ENCODE results near the gene ATXN10. TPM values are rescaled to one million over a fixed set of nuclear protein-coding genes. Genes with fewer than 3 reads are reported as not detected.

Gene ATXN10
- total and polyA plus RNA-seq, 2 experiments from 2014 or later = 109 to 216 TPM

GRCh38 chr22:45763236-45763624 is 91.6 kb downstream of the ATXN10 start:
- H3K4me3 ChIP-seq = no peak overlapping the region
- H3F3A ChIP-seq (ENCODE audit: insufficient read depth) = peaks cover 7% of the 10 kb centered on the region
- H4K20me1 ChIP-seq (ENCODE audit: insufficient read depth) = no peaks in the 10 kb centered on the region
- no peak overlapping the region for H3K4me2 ChIP-seq (ENCODE audit: unreplicated experiment)
- 90 to 93% methylated on average over 6 to 10 of the region's 10 CpGs for WGBS, 2 experiments (ENCODE audit: low coverage in 1 of 2, low lambda C conversion rate in 2 of 2, missing lambda C conversion rate in 2 of 2)
- TF ChIP-seq EZH2 (IDR thresholded peaks at IDR 0.05; ENCODE audit: insufficient read depth, poor library complexity, severe bottlenecking) = no peak
- no peak for TF ChIP-seq EZH2phosphoT487 (IDR thresholded peaks at IDR 0.05; ENCODE audit: insufficient read depth, low read depth)
- H3K79me2 ChIP-seq (ENCODE audit: insufficient read depth) = peaks cover 91% of the 10 kb centered on the region
- no peak overlapping the region for H2AFZ ChIP-seq
- no peak for DNase-seq
- H3K9me3 ChIP-seq (ENCODE audit: low read depth) = no peaks in the 10 kb centered on the region
- H3K27ac ChIP-seq = no peak overlapping the region
- no peaks in the 10 kb centered on the region for H3K4me1 ChIP-seq (ENCODE audit: insufficient read depth)
- peaks cover 16% of the 10 kb centered on the region for H3K36me3 ChIP-seq (ENCODE audit: low read depth)
- in situ Hi-C loops (cut with MboI) = no loop called here
- no peaks in the 10 kb centered on the region for H3K27me3 ChIP-seq (replicated peaks; ENCODE audit: insufficient read depth)
- no peak overlapping the region for H3K9ac ChIP-seq
- H3K9me2 ChIP-seq (ENCODE audit: insufficient read depth) = no peaks in the 10 kb centered on the region

- Histone ChIP-seq H4K20me1 (ENCODE audit: insufficient read depth) (no peaks in the 10 kb centered on the region; the same call in 1 of the 2 replicates), H3K9me3 (ENCODE audit: low read depth) (no peaks in the 10 kb centered on the region), H2AFZ (no peak overlapping the region), H3K36me3 (ENCODE audit: low read depth) (peaks cover 21% of the 10 kb centered on the region), H3K27me3 (replicated peaks; ENCODE audit: insufficient read depth) (no peaks in the 10 kb centered on the region), H3K4me1 (ENCODE audit: insufficient read depth) (no peaks in the 10 kb centered on the region), H3K9me2 (ENCODE audit: insufficient read depth) (no peaks in the 10 kb centered on the region), H3K4me3 (no peak overlapping the region), H3K79me2 (ENCODE audit: insufficient read depth) (peaks cover 95% of the 10 kb centered on the region), H3K27ac (no peak overlapping the region), H3F3A (ENCODE audit: insufficient read depth) (peaks cover 9% of the 10 kb centered on the region; the same call in 1 of the 2 replicates), H3K9ac (no peak overlapping the region), H3K4me2 (ENCODE audit: unreplicated experiment) (no peak overlapping the region)
- WGBS, 2 experiments (ENCODE audit: low coverage in 1 of 2, low lambda C conversion rate in 2 of 2, missing lambda C conversion rate in 2 of 2) = 97 to 100% methylated on average over 3 of the region's 3 CpGs
- DNase-seq = no peak
- no peak for TF ChIP-seq EZH2phosphoT487 (IDR thresholded peaks at IDR 0.05; ENCODE audit: insufficient read depth, low read depth)
- no peak for TF ChIP-seq EZH2 (IDR thresholded peaks at IDR 0.05; ENCODE audit: insufficient read depth, poor library complexity, severe bottlenecking)
- in situ Hi-C loops (cut with MboI) = no loop called here
Measured at GRCh38 chr22:45768490-45768889, 96.9 kb downstream of the ATXN10 start.

- 21 to 33% methylated on average over 3 of the region's 3 CpGs for WGBS, 2 experiments (ENCODE audit: low coverage in 1 of 2, low lambda C conversion rate in 2 of 2, missing lambda C conversion rate in 2 of 2)
- Histone ChIP-seq H3K36me3 (ENCODE audit: low read depth) (peaks cover 21% of the 10 kb centered on the region), H3K79me2 (ENCODE audit: insufficient read depth) (peaks cover 98% of the 10 kb centered on the region), H3K9ac (no peak overlapping the region), H3K4me3 (no peak overlapping the region), H2AFZ (no peak overlapping the region), H3K27ac (no peak overlapping the region), H3K4me2 (ENCODE audit: unreplicated experiment) (no peak overlapping the region), H3K4me1 (ENCODE audit: insufficient read depth) (no peaks in the 10 kb centered on the region), H3K27me3 (replicated peaks; ENCODE audit: insufficient read depth) (no peaks in the 10 kb centered on the region), H3F3A (ENCODE audit: insufficient read depth) (peaks cover 9% of the 10 kb centered on the region; the same call in 1 of the 2 replicates), H3K9me3 (ENCODE audit: low read depth) (no peaks in the 10 kb centered on the region), H3K9me2 (ENCODE audit: insufficient read depth) (no peaks in the 10 kb centered on the region), H4K20me1 (ENCODE audit: insufficient read depth) (no peaks in the 10 kb centered on the region; the same call in 1 of the 2 replicates)
- TF ChIP-seq EZH2 (IDR thresholded peaks at IDR 0.05; ENCODE audit: insufficient read depth, poor library complexity, severe bottlenecking) = no peak
- no peak for TF ChIP-seq EZH2phosphoT487 (IDR thresholded peaks at IDR 0.05; ENCODE audit: insufficient read depth, low read depth)
- peak; percentile 19 for DNase-seq
- in situ Hi-C loops (cut with MboI) = no loop called here
Measured at GRCh38 chr22:45769569-45770210, 98.1 kb downstream of the ATXN10 start.

- H3K4me1 ChIP-seq (ENCODE audit: insufficient read depth) = no peaks in the 10 kb centered on the region
- no peak for DNase-seq
- H3K36me3 ChIP-seq (ENCODE audit: low read depth) = peaks cover 21% of the 10 kb centered on the region
- H3K9me2 ChIP-seq (ENCODE audit: insufficient read depth) = no peaks in the 10 kb centered on the region
- in situ Hi-C loops (cut with MboI) = no loop called here
- no peak overlapping the region for H3K27ac ChIP-seq
- no peak overlapping the region for H3K9ac ChIP-seq
- TF ChIP-seq EZH2 (IDR thresholded peaks at IDR 0.05; ENCODE audit: insufficient read depth, poor library complexity, severe bottlenecking) (no peak), EZH2phosphoT487 (IDR thresholded peaks at IDR 0.05; ENCODE audit: insufficient read depth, low read depth) (no peak)
- H3K9me3 ChIP-seq (ENCODE audit: low read depth) = no peaks in the 10 kb centered on the region
- H2AFZ ChIP-seq = no peak overlapping the region
- H3K4me2 ChIP-seq (ENCODE audit: unreplicated experiment) = no peak overlapping the region
- H3F3A ChIP-seq (ENCODE audit: insufficient read depth) = peaks cover 9% of the 10 kb centered on the region; the same call in 1 of the 2 replicates
- H3K79me2 ChIP-seq (ENCODE audit: insufficient read depth) = peaks cover 98% of the 10 kb centered on the region
- no peaks in the 10 kb centered on the region for H3K27me3 ChIP-seq (replicated peaks; ENCODE audit: insufficient read depth)
- no peaks in the 10 kb centered on the region; the same call in 1 of the 2 replicates for H4K20me1 ChIP-seq (ENCODE audit: insufficient read depth)
- no peak overlapping the region for H3K4me3 ChIP-seq
- 73 to 75% methylated on average over 4 of the region's 4 CpGs for WGBS, 2 experiments (ENCODE audit: low coverage in 1 of 2, low lambda C conversion rate in 2 of 2, missing lambda C conversion rate in 2 of 2)
Measured at GRCh38 chr22:45770506-45770905, 98.9 kb downstream of the ATXN10 start.
